ENCODE data around the gene PTPRN2.

GRCh38 chr7:157550300-157551275 lies 1037.0 kb downstream of the PTPRN2 start:
- TF ChIP-seq GATA2 (IDR thresholded peaks at IDR 0.05; ENCODE audit: low read depth, low read length) (no peak), GATA3 (IDR thresholded peaks at IDR 0.05; ENCODE audit: low read depth, low read length) (no peak)

Measured in SH-SY5Y (cell line).